ENCODE measurements around the gene ZFP91.

The ZFP91 gene

DNA sequence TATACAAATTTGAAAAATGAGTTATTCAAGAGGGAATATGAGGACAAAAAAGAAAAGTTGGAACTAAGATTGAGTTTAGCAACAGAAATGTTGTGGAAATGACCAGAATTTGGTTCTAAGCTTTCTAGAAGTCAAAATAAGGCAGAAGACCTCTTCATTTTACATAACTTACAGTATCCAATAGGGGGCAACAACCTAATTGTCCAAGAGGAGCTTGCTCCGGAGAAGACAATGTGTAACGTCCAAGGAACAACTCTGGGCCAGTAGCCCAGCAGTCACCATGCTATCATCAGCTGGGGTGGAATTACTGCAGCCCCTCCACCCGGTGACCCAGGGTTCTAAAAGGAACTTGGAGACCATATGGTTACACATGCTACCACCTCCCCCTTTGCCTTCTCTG is 57.7 kb downstream of the ZFP91 start:
- DNase-seq = no peak

GRCh38 chr11:58637371-58637770 is 58.5 kb downstream of the ZFP91 start:
- DNase-seq = no peak

DNA sequence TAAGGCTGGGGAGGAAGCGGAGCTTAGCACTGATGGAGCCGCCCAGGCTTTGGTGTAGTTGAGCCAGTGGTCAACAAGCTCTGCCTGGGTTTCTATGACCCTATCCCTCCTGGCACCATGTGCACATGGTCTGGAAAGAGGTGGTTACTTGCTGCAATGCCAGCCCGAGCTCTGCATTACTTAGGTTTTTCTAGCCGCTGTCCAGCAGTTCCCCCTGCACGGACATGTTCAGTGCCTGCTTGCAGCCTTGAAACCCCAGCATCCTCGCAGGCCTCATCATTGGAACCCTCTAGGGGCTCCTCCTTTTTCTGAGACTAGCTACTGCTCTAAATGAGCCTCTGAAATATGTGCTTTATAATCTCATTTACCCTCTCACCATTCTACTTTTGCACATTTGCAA is 60.2 kb downstream of the ZFP91 start:
- DNase-seq = no peak

DNA sequence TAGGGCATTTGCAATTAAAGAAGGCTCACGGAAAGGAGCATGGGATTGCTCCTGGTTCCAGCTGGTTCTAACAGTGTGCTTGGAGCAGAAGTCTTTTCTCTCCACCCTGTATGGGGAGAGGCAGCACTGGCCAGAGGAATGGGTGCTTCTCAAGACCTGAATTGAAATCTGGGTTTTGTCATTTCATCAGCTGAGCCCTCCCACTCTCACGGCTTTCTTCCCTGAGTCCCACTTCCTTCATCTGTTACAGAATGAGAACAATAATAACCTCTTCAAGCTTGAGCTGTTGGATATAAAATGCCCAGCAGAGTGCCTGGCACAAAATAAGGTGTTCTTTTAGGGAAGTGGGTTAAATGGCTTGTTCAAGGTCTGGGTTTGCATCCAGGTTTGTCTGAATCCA is 60.8 kb downstream of the ZFP91 start:
- no peak for DNase-seq

GRCh38 chr11:58640386-58641023 is 61.6 kb downstream of the ZFP91 start:
- DNase-seq = no peak

- no peak for DNase-seq
Measured at GRCh38 chr11:58641341-58641740, 62.5 kb downstream of the ZFP91 start.

DNA sequence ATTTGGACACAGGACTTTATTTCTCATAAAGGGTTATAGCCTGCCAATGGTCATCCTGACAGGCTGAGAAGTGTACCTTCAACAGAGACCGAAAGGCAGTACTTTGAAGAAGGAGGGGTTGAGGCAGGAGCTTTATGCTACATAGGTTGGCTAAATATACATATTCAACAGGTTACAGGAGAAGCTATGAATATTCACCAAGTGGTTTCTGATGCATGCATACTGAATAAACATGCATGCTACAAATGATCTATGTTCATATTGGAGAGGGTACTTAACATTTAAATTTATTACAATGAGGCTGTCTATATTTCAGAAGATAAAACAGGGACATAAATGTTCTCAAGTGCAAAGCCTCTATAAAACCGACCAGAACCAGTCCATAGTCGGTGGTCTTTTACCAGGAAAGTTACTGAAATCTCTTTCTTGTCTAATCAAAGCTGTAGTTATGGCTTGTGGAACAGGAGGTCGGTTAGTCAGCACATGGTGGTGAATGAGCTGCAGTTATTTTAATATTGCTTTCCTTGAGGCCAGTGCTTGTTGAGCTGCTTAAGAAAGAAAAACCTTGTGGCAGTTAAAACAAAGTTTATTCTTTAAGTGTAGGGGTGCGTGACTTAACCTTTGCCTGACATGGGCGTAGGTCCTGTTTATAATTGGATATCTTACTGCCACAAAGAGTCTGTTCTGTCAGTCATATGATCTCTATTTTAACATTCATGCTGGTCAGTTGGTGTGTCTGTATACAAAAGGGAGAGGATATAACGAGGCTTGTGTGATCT is 63.1 kb downstream of the ZFP91 start:
- DNase-seq = no peak

GRCh38 chr11:58645854-58646253 is 67.0 kb downstream of the ZFP91 start:
- DNase-seq = no peak

- no peak for DNase-seq
Measured at GRCh38 chr11:58647141-58647699, 68.4 kb downstream of the ZFP91 start.

- no peak for DNase-seq
Measured at GRCh38 chr11:58647866-58648265, 69.0 kb downstream of the ZFP91 start.

DNA sequence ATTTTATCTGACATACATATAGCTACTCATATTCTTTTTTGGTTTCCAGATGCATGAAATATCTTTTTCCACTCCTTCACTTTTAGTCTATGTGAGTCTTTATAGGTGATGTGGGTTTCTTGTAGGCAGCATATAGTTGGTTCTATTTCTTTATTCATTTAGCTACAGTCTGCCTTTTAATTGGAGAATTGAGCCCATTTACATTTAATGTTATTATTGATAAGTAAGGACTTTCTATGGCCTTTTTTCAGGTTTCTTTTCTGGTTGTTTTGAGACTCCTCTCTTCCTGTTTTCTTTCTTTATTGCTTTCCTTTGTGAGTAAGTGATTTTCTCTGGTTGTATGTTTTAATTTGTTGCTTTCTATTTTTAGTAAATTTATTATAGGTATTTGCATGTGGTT is 70.8 kb downstream of the ZFP91 start:
- DNase-seq = no peak

GRCh38 chr11:58650496-58650895 is 71.6 kb downstream of the ZFP91 start:
- DNase-seq = no peak

DNA sequence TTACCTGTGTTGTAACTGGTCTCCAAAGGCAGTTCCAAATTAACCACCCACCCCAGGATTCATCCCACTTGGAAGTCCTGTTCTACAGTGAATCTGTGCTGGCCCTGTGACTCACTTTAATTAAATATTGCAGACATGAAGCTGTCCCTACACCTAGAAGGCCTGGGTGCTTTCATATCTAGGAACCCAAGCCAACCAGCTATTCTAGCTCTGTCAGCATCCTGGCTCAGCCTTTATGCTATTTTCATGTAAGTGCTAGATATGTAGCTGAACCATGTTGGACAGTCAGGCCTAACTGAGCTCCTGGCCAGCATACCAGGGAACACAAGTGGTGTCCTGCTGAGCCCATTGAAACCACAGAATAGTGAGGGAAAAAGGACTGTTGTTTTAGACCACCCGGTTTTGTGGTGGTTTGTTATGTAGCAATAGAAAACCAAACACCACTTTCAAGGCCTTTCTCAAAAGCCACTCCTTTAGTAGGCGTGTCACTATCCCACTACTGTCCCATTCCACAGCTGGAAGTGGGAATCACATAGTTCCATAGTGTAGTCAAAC is 73.9 kb downstream of the ZFP91 start:
- no peak for DNase-seq

DNA sequence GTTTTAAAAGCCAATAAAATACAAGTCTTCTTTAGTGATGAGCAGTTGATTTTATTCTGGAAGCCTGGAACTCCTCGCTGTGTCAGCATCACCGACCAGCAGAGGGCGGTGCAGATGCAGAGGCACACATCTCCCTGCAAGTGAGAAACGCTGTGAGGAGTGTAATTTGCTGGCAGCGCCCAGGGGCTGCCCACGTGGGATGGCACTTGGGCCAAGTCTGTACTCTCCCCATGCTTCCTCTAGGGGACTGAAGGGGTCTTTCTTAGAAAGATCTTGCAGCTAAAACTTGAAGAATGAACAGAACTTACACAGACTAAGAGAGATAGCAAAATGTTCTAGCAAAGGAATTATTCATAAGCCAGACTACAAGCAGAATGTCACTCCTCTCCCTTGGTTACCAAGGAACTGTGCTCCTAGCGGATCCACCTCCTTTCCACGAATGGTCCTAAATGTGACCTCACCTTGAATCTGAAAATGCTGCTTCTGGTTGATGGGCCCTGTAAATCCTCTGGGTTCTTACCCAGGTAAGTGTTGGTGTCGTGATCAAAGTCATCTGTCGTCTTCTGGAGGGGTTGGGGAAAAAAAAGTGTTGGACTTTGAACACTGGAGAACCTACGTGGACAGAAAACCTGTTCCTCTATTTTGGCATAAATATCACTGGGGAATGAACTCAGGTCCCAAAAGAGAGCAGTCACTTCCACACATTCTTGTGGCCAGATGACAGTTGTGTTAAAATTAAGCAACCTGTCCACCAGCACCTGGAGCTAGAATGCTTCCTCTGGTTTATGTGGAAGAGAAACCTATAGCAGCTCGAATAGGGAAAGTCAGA is 75.4 kb downstream of the ZFP91 start:
- peak; percentile 2 for DNase-seq

GRCh38 chr11:58654908-58655296 is 76.0 kb downstream of the ZFP91 start:
- no peak for DNase-seq

GRCh38 chr11:58656348-58656747 is 77.5 kb downstream of the ZFP91 start:
- DNase-seq = no peak

DNA sequence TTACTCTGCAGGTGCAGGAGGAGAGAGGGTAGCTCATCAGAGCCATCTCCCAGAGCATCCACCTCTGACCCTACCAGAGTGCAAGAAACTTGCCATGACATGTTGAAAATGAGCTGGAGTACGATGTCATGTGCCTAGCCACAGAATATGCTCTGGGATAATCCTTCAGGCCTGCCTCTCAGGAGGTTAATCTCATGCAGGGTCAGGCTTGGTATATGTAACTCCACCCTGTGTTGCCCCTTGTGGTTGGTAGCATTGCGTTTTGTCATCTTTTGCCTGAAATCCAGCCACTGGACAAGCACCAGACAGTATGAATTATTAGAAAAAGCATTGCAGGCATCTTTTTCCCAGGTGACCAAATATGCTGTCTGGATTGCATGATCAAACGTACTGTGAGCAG is 79.8 kb downstream of the ZFP91 start:
- DNase-seq = no peak

- DNase-seq = no peak
Measured at GRCh38 chr11:58659404-58659803, 80.5 kb downstream of the ZFP91 start.

GRCh38 chr11:58659910-58660570 is 81.2 kb downstream of the ZFP91 start:
- no peak for DNase-seq
